Loucy (cell line): Measurements from ENCODE around the gene GPATCH2.

Source experiments
- CTCF ChIP-seq: fragments of 200-600 bp; sonication (generic); conservative IDR thresholded peaks from 2 replicates; pipeline ENCODE4 v1.5.1; 2014; ENCODE audit warnings: mild to moderate bottlenecking, antibody characterized with exemption, low read length
- EZH2phosphoT487 ChIP-seq: fragments of 200-600 bp; IDR thresholded peaks from 2 replicates; pipeline ENCODE4 v1.6.1; 2018; ENCODE audit warnings: antibody characterized with exemption, mild to moderate bottlenecking, moderate library complexity, borderline replicate concordance

DNA sequence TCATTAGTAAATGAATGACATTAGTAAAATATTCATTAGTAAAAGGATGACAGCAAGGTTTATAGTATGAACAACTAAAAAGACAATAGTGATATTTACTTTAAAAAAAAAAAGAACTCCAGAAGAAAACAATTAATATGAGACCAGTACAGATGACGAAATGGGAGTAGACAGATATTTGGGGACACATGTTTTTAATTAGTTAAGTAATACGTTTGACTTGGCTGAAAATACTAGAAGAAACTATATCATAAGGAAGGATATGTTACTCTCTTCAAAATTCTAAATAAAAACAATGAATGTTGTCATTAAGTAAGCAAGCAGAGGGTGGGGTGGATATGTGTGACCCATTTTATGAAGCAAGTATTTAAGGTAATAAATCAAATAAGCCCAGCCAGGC is 61.9 kb downstream of the GPATCH2 start:
- no peak for TF ChIP-seq EZH2phosphoT487
- no peak for TF ChIP-seq CTCF
